Right atrium auricular region (tissue), 2 donors: Measurements from ENCODE around the gene MYO1H. TPM values are rescaled to one million over a fixed set of nuclear protein-coding genes. Genes with fewer than 3 reads are reported as not detected.

ENCODE experiments used
- DNase-seq: peaks from one replicate; pipeline ENCODE4 v3.0.0-alpha.2; 2019; ENCODE audit warnings: low spot score
- H3K27ac ChIP-seq, 2 donors: fragments of 200-600 bp; sonication (generic); 1 replicate in 1 of 2; 2 replicates in 1 of 2; pipeline ENCODE4 v1.5.1; 2016 to 2019
- H3K27me3 ChIP-seq, 2 donors: fragments of 200-600 bp; sonication (generic); one replicate each; pipeline versions ENCODE4 v1.5.1 to v1.6.0; 2017 to 2019
- H3K36me3 ChIP-seq: fragments of 200-600 bp; sonication (generic); one replicate; pipeline ENCODE4 v1.5.1; 2016
- H3K4me1 ChIP-seq, 2 donors: fragments of 200-600 bp; sonication (generic); one replicate each; pipeline versions ENCODE4 v1.5.1 to v1.6.0; 2017 to 2019
- H3K4me3 ChIP-seq, 2 donors: fragments of 200-600 bp; sonication (generic); 1 replicate in 1 of 2; 2 replicates in 1 of 2; pipeline ENCODE4 v1.5.1; 2017 to 2019; ENCODE audit warnings: mild to moderate bottlenecking in 1 of 2, moderate library complexity in 1 of 2
- H3K9me3 ChIP-seq, 2 donors: fragments of 200-600 bp; sonication (generic); one replicate each; pipeline ENCODE4 v1.5.1; 2019
- CTCF ChIP-seq, 2 donors: fragments of 200-600 bp; sonication (generic); IDR thresholded peaks; one replicate each; pipeline ENCODE4 v1.5.1; 2019; ENCODE audit warnings: antibody characterized with exemption in 2 of 2
- total RNA-seq, 2 donors: library from RNA; depleted of rRNA; stranded (reverse); fragments of >200 nt; gene quantifications; one replicate each; pipeline ENCODE4 v1.1.0, GENCODE V29; 2016

Gene MYO1H
- total RNA-seq, 2 donors from 2014 or later, result 0.16 to 0.63 TPM

- no peak overlapping the region for H3K27ac ChIP-seq
- no peak overlapping the region for H3K4me3 ChIP-seq
- H3K36me3 ChIP-seq, result peaks cover 69% of the 10 kb centered on the region
- no peak for TF ChIP-seq CTCF (IDR thresholded peaks at IDR 0.05)
- DNase-seq, result no peak
- no peaks in the 10 kb centered on the region for H3K9me3 ChIP-seq
- no peaks in the 10 kb centered on the region for H3K4me1 ChIP-seq
- no peaks in the 10 kb centered on the region for H3K27me3 ChIP-seq
Observed at GRCh38 chr12:109485201-109485600, 137.5 kb downstream of the MYO1H start.

DNA sequence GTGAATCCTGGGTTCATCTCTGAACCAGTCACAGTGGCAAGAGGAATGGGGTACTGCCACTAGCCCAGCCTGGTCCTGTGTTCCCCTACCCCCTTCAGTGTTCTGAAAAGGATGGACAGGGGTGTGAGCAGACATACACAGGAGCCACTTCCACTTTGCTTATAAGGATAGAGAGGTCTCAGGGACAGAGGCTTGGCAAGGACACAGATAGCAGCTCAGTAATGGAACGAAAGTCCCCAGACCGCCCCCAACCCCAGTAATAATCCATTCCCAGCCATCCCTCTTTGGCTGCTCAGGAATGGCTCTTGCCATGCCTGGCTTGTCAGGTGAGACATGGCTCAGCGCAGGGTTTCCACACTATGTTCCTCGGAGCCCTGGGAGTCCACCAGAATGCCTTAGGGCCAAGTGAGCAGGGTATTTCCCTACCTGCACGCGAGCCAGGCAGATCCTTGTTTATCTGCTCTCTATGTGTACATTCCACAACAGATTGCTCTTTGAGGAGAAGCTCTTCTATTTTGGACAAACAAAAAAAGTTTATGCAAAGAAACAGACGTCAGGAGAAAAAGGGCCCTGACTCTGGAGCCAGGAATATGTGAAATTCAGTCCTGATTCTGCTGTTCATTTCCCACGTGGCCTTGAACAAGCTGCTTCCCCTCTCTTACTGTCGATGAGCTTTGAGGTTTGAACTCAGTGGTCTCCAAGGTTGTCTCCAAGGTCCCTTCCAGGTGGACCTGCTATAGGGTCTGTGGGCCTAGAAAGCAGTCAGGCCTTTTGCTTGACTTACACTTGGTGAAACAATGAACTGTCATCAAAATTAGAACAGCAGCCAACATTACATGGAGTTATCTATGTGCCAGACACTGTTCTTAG lies 139.7 kb downstream of the MYO1H start:
- H3K4me1 ChIP-seq, result no peaks in the 10 kb centered on the region
- no peaks in the 10 kb centered on the region for H3K27me3 ChIP-seq
- no peak for DNase-seq
- H3K9me3 ChIP-seq, result no peaks in the 10 kb centered on the region
- TF ChIP-seq CTCF (IDR thresholded peaks at IDR 0.05), result no peak
- no peak overlapping the region for H3K27ac ChIP-seq
- no peak overlapping the region for H3K4me3 ChIP-seq
- peaks cover 91% of the 10 kb centered on the region for H3K36me3 ChIP-seq

DNA sequence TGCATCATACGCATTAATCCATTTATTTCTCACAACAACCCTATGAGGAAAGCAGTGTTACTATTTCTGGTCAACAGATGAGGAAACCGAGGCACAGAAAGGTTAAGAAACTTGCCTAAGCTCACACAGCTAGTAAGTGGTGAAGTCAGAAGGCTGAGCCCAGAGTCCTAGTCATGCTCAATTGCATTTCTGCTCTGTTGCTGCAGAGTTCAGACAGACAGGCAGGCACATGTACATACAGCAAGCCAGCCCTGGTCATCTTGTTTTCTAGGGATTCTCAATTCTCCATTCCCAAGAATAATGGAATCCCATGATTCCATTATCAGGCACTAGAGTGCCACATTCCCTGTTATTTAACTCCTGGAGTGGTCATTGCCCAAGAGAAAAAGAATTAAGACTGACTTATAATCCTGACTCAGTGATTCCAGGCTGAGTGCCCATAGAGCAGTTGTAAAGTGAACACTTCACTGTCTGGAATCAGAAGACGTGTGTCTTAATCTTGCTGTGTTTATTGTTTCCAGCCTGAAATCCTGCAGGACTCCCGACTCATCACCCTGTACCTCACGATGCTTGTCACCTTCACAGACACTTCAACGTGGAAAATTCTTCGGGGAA lies 140.5 kb downstream of the MYO1H start:
- H3K9me3 ChIP-seq, result no peaks in the 10 kb centered on the region
- DNase-seq, result no peak
- peaks cover 97% of the 10 kb centered on the region for H3K36me3 ChIP-seq
- H3K27me3 ChIP-seq, result no peaks in the 10 kb centered on the region
- no peaks in the 10 kb centered on the region for H3K4me1 ChIP-seq
- no peak overlapping the region for H3K4me3 ChIP-seq
- no peak for TF ChIP-seq CTCF (IDR thresholded peaks at IDR 0.05)
- no peak overlapping the region for H3K27ac ChIP-seq

GRCh38 chr12:109489016-109489954 lies 141.6 kb downstream of the MYO1H start:
- no peaks in the 10 kb centered on the region for H3K9me3 ChIP-seq
- H3K27ac ChIP-seq, result no peak overlapping the region
- H3K4me1 ChIP-seq, result no peaks in the 10 kb centered on the region
- H3K36me3 ChIP-seq, result peaks cover 88% of the 10 kb centered on the region
- no peak for DNase-seq
- H3K4me3 ChIP-seq, result no peak overlapping the region
- H3K27me3 ChIP-seq, result no peaks in the 10 kb centered on the region
- no peak for TF ChIP-seq CTCF (IDR thresholded peaks at IDR 0.05)

DNA sequence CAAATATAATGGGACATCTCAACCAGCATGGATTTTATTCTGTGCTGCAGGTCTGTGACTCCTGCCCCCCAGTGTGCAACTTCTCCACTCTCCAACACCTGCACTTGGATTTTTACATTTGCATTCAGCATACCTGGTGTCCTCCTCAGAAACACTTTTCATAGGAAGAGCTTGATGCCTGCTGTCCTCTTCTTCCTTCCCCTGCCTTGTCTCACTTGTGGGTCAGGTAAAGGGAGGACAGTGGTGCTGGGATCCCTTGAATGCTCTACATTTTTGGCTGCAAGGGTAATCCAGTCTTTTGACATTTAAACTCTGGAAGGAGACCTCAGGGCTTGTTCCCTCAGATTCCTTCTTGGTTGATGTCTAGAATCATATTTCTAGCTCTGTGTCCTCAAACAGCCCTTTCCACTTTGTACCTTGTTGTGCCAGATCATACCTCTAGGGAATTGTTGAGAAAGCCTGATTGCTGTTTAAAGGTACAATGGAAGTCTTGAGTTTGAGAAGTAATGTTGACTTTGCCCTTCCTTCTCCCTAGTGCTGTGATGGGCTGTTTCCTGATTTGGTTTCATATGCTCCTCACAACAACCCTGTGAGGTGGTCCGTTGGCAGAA lies 142.4 kb downstream of the MYO1H start:
- no peak overlapping the region for H3K27ac ChIP-seq
- no peaks in the 10 kb centered on the region for H3K9me3 ChIP-seq
- H3K4me1 ChIP-seq, result no peaks in the 10 kb centered on the region
- TF ChIP-seq CTCF (IDR thresholded peaks at IDR 0.05), result no peak
- DNase-seq, result no peak
- H3K4me3 ChIP-seq, result no peak overlapping the region
- no peaks in the 10 kb centered on the region for H3K27me3 ChIP-seq
- H3K36me3 ChIP-seq, result peaks cover 80% of the 10 kb centered on the region
